Fibroblast of the aortic adventitia (primary cell): ENCODE data around the gene ATP5ME. TPM values are rescaled to one million over a fixed set of nuclear protein-coding genes. Genes with fewer than 3 reads are reported as not detected.

Experiments used
- DNase-seq: peaks from one replicate; pipeline ENCODE4 v3.0.0-alpha.2; 2010; ENCODE audit warnings: low read depth
- H3K4me3 ChIP-seq: 2 replicates; pipeline ENCODE4 v1.5.1; 2011; ENCODE audit warnings: low read depth, mild to moderate bottlenecking, control low read depth, low read length, moderate library complexity
- CTCF ChIP-seq: IDR thresholded peaks from 2 replicates; pipeline ENCODE4 v1.5.1; 2011; ENCODE audit warnings: mild to moderate bottlenecking, low read length, control low read depth, inconsistent platforms; ENCODE audit not compliant: insufficient read depth
- total RNA-seq: library from RNA; depleted of rRNA; stranded (reverse); fragments of >200 nt; gene quantifications from 2 replicates; pipeline ENCODE4 v1.2.3, GENCODE V29; 2012; ENCODE audit warnings: low replicate concordance

Gene ATP5ME
- total RNA-seq, 1 donor = 74.3 TPM

GRCh38 chr4:661881-662761 lies 12.0 kb downstream of the ATP5ME start:
- H3K4me3 ChIP-seq = no peak overlapping the region
- DNase-seq = no peak
- TF ChIP-seq CTCF = no peak

- no peak for TF ChIP-seq CTCF
- no peak for DNase-seq
These were observed 12.8 kb downstream of the ATP5ME start for GRCh38 chr4:661231-661630.

GRCh38 chr4:660401-660800 lies 13.7 kb downstream of the ATP5ME start:
- no peak for DNase-seq
- TF ChIP-seq CTCF = no peak
- H3K4me3 ChIP-seq = no peak overlapping the region

More at GRCh38 chr4:661231-661630, 12.8 kb downstream of the ATP5ME start:
- H3K4me3 ChIP-seq = no peak overlapping the region

GRCh38 chr4:659851-660250 lies 14.2 kb downstream of the ATP5ME start:
- no peak for DNase-seq
- H3K4me3 ChIP-seq = no peak overlapping the region
- no peak for TF ChIP-seq CTCF

- no peak for DNase-seq
- no peak overlapping the region for H3K4me3 ChIP-seq
- TF ChIP-seq CTCF = no peak
These were observed 15.1 kb downstream of the ATP5ME start for GRCh38 chr4:658681-659667.

- DNase-seq = no peak
- H3K4me3 ChIP-seq = no peak overlapping the region
- no peak for TF ChIP-seq CTCF
These were observed 16.0 kb downstream of the ATP5ME start for GRCh38 chr4:657834-658667.
